Immature natural killer cell (primary cell): ENCODE data around the gene COG5. TPM values are rescaled to one million over a fixed set of nuclear protein-coding genes. Genes with fewer than 3 reads are reported as not detected.

ENCODE experiments used
- DNase-seq, 3 donors: peaks; one replicate each; pipeline ENCODE4 v3.0.0; 2022; ENCODE audit warnings: mixed read lengths in 1 of 3
- H3K27ac Mint-ChIP-seq, 6 donors: one replicate each; pipeline ENCODE4 v1.8.0; 2020; ENCODE audit warnings: mixed read lengths in 6 of 6, mild to moderate bottlenecking in 5 of 6, inconsistent platforms in 4 of 6, moderate library complexity in 3 of 6
- H3K27me3 Mint-ChIP-seq, 3 donors: one replicate each; pipeline ENCODE4 v1.8.0; 2020 to 2021; ENCODE audit warnings: low read depth in 3 of 3, mild to moderate bottlenecking in 3 of 3, mixed read lengths in 3 of 3, moderate library complexity in 3 of 3, inconsistent platforms in 1 of 3
- H3K36me3 Mint-ChIP-seq, 3 donors: one replicate each; pipeline ENCODE4 v1.8.0; 2020; ENCODE audit warnings: mixed read lengths in 3 of 3, inconsistent platforms in 2 of 3, mild to moderate bottlenecking in 2 of 3
- H3K4me1 Mint-ChIP-seq, 2 donors: one replicate each; pipeline ENCODE4 v1.8.0; 2020; ENCODE audit warnings: inconsistent platforms in 2 of 2, mild to moderate bottlenecking in 2 of 2, mixed read lengths in 2 of 2, moderate library complexity in 1 of 2
- H3K4me3 Mint-ChIP-seq, 5 donors: one replicate each; pipeline ENCODE4 v1.8.0; 2020; ENCODE audit warnings: mild to moderate bottlenecking in 5 of 5, mixed read lengths in 5 of 5, inconsistent platforms in 3 of 5, moderate library complexity in 3 of 5
- H3K9me3 Mint-ChIP-seq, 6 donors: one replicate each; pipeline ENCODE4 v1.8.0; 2020; ENCODE audit warnings: mild to moderate bottlenecking in 6 of 6, mixed read lengths in 6 of 6, inconsistent platforms in 4 of 6, moderate library complexity in 3 of 6
- polyA plus RNA-seq, 3 donors: library from polyadenylated mRNA; unstranded; fragments of 300-500 nt; fragmentation: Illumina TruSeq; gene quantifications; one replicate each; pipeline ENCODE4 v1.2.3, GENCODE V29; 2021

The COG5 gene
- polyA plus RNA-seq, 3 donors from 2014 or later = 16.8 to 30.5 (median 22.2) TPM

- Mint-ChIP-seq H3K27ac (peak overlapping the region in 1 of 6 donors; percentile 23), H3K9me3 (no peaks in the 10 kb centered on the region), H3K36me3 (peaks cover 14 to 34% (median 16%) of the 10 kb centered on the region in 3 donors), H3K4me1 (peaks cover 5 to 43% of the 10 kb centered on the region in 2 donors), H3K27me3 (no peaks in the 10 kb centered on the region), H3K4me3 (no peak overlapping the region)
- DNase-seq = no peak
These were observed 37.0 kb downstream of the COG5 start for GRCh38 chr7:107526672-107527071.

DNA sequence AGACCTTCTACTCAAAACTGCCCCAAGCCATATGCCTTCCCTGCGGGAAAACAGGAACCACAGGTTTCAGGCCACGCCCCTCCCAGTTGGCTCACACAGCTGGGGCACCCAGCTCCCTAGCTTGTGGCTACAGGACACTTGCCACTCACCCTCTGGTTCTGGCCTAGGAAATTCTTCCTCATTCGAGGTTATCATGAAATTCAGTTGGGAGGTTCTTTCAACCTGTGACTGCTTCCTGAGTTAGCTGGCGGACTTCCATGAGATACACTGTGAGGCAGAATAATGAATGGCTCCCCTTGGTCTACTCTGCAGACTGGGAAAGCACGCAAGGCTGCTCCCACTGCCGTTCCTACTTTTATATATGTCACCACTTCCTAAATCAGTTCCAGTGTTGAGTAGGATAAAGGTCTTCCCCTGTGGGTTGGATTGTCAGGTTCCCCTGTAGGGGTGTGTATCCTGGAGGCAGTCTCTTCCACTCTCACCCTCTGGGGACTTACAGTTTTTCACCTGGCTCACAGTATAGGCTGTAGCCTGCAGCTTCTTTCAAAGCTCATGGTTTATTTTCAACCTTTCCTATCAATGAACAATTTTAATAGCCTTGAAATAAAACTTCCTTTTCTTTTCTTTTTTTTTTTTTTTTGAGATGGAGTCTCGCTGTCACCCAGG, 56.9 kb downstream of the COG5 start:
- no peaks in the 10 kb centered on the region for H3K27me3 Mint-ChIP-seq
- DNase-seq = no peak
- peak overlapping the region in 1 of 6 donors; percentile 32 for H3K27ac Mint-ChIP-seq
- H3K4me3 Mint-ChIP-seq = no peak overlapping the region
- peaks cover 0 to 12% (median 9%) of the 10 kb centered on the region in 3 donors for H3K36me3 Mint-ChIP-seq
- peaks cover 0 to 3% (median 0%) of the 10 kb centered on the region in 6 donors for H3K9me3 Mint-ChIP-seq
- peaks cover 18 to 44% of the 10 kb centered on the region in 2 donors for H3K4me1 Mint-ChIP-seq

- Mint-ChIP-seq H3K4me1 (peaks cover 17 to 42% of the 10 kb centered on the region in 2 donors), H3K4me3 (no peak overlapping the region), H3K27ac (peak overlapping the region in 1 of 6 donors; percentile 32), H3K27me3 (no peaks in the 10 kb centered on the region), H3K9me3 (no peaks in the 10 kb centered on the region), H3K36me3 (peaks cover 0 to 11% (median 6%) of the 10 kb centered on the region in 3 donors)
- DNase-seq = no peak
These were observed 57.6 kb downstream of the COG5 start for GRCh38 chr7:107505997-107506673.

DNA sequence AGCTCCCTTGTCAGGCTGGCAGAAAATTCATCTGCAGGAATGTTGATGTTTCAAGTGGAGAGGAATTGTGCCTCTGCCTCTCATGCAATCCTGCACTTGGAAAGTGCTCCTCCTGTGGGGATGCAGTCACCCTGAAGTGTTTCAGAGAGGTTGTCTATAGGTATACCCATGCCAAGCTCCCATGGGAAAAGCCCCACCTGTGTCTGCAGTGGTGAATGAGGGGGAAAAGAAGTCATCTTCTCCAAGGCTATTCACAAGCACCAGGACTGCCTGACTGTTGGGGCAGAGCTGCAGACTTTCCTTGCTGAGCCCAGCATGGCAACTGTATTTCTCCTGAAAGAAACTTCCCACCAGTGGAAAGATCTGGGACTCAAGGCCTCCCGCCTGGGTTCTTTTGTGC, 58.4 kb downstream of the COG5 start:
- Mint-ChIP-seq H3K27ac (no peak overlapping the region), H3K4me3 (no peak overlapping the region), H3K4me1 (peaks cover 15 to 34% of the 10 kb centered on the region in 2 donors), H3K9me3 (no peaks in the 10 kb centered on the region), H3K27me3 (no peaks in the 10 kb centered on the region), H3K36me3 (peaks cover 0 to 9% (median 6%) of the 10 kb centered on the region in 3 donors)
- DNase-seq = no peak

GRCh38 chr7:107503687-107504086, 60.0 kb downstream of the COG5 start:
- Mint-ChIP-seq H3K27me3 (no peaks in the 10 kb centered on the region), H3K4me3 (no peak overlapping the region), H3K4me1 (peaks cover 13 to 31% of the 10 kb centered on the region in 2 donors), H3K36me3 (peaks cover 0 to 6% (median 6%) of the 10 kb centered on the region in 3 donors), H3K27ac (no peak overlapping the region), H3K9me3 (no peaks in the 10 kb centered on the region)
- no peak for DNase-seq

GRCh38 chr7:107502797-107503196, 60.9 kb downstream of the COG5 start:
- Mint-ChIP-seq H3K27me3 (no peaks in the 10 kb centered on the region), H3K36me3 (peaks cover 0 to 6% (median 4%) of the 10 kb centered on the region in 3 donors), H3K9me3 (no peaks in the 10 kb centered on the region), H3K4me1 (peaks cover 14 to 34% of the 10 kb centered on the region in 2 donors), H3K27ac (no peak overlapping the region), H3K4me3 (no peak overlapping the region)
- DNase-seq = no peak

- H3K36me3 Mint-ChIP-seq = peaks cover 0 to 6% (median 0%) of the 10 kb centered on the region in 3 donors
- no peak overlapping the region for H3K4me3 Mint-ChIP-seq
- H3K9me3 Mint-ChIP-seq = no peaks in the 10 kb centered on the region
- peaks cover 12 to 33% of the 10 kb centered on the region in 2 donors for H3K4me1 Mint-ChIP-seq
- H3K27me3 Mint-ChIP-seq = no peaks in the 10 kb centered on the region
- no peak for DNase-seq
- no peak overlapping the region for H3K27ac Mint-ChIP-seq
These were observed 61.6 kb downstream of the COG5 start for GRCh38 chr7:107502154-107502553.

DNA sequence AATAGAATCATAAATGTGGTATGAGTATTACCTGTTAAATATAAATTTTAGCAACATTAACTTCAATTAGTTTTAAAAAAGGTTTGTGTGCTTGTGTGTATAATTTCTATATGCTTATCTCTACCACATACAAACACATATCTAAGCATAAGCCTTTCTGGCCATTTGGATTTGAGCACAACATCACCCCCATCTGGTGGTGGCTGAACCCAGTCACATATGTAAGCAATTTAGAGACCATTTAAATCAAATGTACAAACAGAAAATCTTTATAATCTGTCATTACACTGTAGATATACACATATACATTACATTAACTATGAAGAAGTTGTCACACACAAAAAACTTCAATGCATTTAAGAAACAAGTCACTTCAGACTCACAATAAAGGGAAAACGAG, 62.1 kb downstream of the COG5 start:
- H3K27me3 Mint-ChIP-seq = peaks cover 0 to 2% (median 0%) of the 10 kb centered on the region in 3 donors
- peaks cover 9 to 35% of the 10 kb centered on the region in 2 donors for H3K4me1 Mint-ChIP-seq
- H3K36me3 Mint-ChIP-seq = peaks cover 0 to 6% (median 0%) of the 10 kb centered on the region in 3 donors
- no peaks in the 10 kb centered on the region for H3K9me3 Mint-ChIP-seq
- no peak overlapping the region for H3K4me3 Mint-ChIP-seq
- peak in 1 of 3 donors; percentile 4 for DNase-seq
- no peak overlapping the region for H3K27ac Mint-ChIP-seq

GRCh38 chr7:107499731-107500130, 64.0 kb downstream of the COG5 start:
- no peak overlapping the region for H3K4me3 Mint-ChIP-seq
- H3K27ac Mint-ChIP-seq = no peak overlapping the region
- peaks cover 9 to 38% of the 10 kb centered on the region in 2 donors for H3K4me1 Mint-ChIP-seq
- peaks cover 0 to 2% (median 0%) of the 10 kb centered on the region in 3 donors for H3K27me3 Mint-ChIP-seq
- no peaks in the 10 kb centered on the region for H3K9me3 Mint-ChIP-seq
- H3K36me3 Mint-ChIP-seq = peaks cover 0 to 1% (median 0%) of the 10 kb centered on the region in 3 donors
- no peak for DNase-seq

- no peak overlapping the region for H3K4me3 Mint-ChIP-seq
- peaks cover 0 to 2% (median 0%) of the 10 kb centered on the region in 3 donors for H3K27me3 Mint-ChIP-seq
- H3K4me1 Mint-ChIP-seq = peaks cover 10 to 52% of the 10 kb centered on the region in 2 donors
These were observed 68.2 kb downstream of the COG5 start for GRCh38 chr7:107495516-107495915.

DNA sequence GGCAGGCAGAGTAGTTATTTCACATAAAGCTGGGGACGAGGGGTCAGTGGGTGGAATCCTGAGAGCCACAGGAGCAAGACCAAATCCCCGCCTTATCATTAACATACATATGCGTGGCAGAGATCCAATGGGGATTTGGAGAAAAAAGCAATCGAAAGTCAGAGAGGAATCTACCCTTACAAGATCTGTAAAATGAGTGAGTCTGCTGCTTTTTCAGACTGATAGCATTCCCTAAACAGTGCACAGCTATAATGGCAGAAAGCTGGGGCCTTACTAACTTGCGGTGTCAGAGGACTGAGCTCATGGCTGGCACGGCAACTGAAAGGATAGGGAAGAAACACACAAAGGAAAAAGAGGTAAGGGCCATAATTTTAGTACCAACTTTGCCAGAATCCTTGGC, 68.8 kb downstream of the COG5 start:
- Mint-ChIP-seq H3K4me1 (peaks cover 12 to 58% of the 10 kb centered on the region in 2 donors), H3K27me3 (peaks cover 0 to 2% (median 0%) of the 10 kb centered on the region in 3 donors), H3K4me3 (no peak overlapping the region), H3K36me3 (peaks cover 0 to 3% (median 0%) of the 10 kb centered on the region in 3 donors), H3K9me3 (no peaks in the 10 kb centered on the region), H3K27ac (no peak overlapping the region)
- DNase-seq = no peak

More at GRCh38 chr7:107495516-107495915, 68.2 kb downstream of the COG5 start:
- Mint-ChIP-seq H3K27ac (no peak overlapping the region), H3K9me3 (no peaks in the 10 kb centered on the region), H3K36me3 (peaks cover 0 to 3% (median 0%) of the 10 kb centered on the region in 3 donors)
- DNase-seq = no peak

DNA sequence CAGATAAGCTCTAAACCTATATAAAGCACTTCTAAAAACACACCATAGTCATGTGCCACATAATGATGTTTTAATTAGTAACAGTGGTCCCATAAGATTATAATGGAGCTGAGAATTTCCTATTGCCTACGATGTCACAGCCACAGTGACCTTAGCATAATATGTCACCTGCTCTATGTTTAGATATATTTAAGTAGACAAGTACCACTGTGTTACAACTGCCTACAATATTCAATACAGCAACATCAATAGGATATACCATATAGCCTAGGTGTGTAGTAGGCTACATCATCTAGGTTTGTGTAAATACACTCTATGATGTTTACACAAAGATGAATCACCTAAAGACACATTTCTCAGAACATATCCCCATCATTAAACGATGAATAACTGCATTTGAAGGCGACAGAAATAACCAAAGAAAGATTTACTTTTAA, 69.4 kb downstream of the COG5 start:
- Mint-ChIP-seq H3K4me3 (no peak overlapping the region), H3K27ac (no peak overlapping the region), H3K9me3 (no peaks in the 10 kb centered on the region), H3K36me3 (peaks cover 0 to 3% (median 0%) of the 10 kb centered on the region in 3 donors), H3K4me1 (peaks cover 12 to 64% of the 10 kb centered on the region in 2 donors), H3K27me3 (peaks cover 0 to 2% (median 0%) of the 10 kb centered on the region in 3 donors)
- no peak for DNase-seq

DNA sequence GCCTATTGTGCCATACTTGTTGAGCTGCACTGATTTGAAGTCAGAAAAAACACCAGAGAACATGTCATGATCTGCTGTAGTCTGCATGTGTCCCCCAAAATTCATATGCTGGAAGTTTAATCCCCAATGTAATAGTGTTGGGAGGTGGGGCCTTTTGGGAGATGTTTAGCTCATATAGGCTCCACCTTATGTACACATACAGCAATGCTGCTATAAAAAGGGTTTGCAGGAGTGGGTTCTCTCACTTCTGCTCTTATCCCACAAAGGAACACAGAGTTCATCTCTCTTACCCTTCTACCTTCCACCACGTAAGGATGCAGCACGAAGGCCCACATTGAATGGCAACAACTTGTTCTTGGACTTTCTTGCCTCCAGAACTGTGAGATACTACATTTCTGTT, 70.8 kb downstream of the COG5 start:
- H3K4me1 Mint-ChIP-seq = peaks cover 10 to 59% of the 10 kb centered on the region in 2 donors
- H3K27me3 Mint-ChIP-seq = peaks cover 0 to 2% (median 0%) of the 10 kb centered on the region in 3 donors
- DNase-seq = no peak
- H3K27ac Mint-ChIP-seq = no peak overlapping the region
- peaks cover 0 to 3% (median 0%) of the 10 kb centered on the region in 3 donors for H3K36me3 Mint-ChIP-seq
- H3K9me3 Mint-ChIP-seq = no peaks in the 10 kb centered on the region
- H3K4me3 Mint-ChIP-seq = no peak overlapping the region

GRCh38 chr7:107486041-107486440, 77.7 kb downstream of the COG5 start:
- Mint-ChIP-seq H3K27me3 (no peaks in the 10 kb centered on the region), H3K9me3 (no peaks in the 10 kb centered on the region), H3K36me3 (no peaks in the 10 kb centered on the region), H3K27ac (peak overlapping the region; percentile 0 to 73 (median 58)), H3K4me1 (peaks cover 11 to 50% of the 10 kb centered on the region in 2 donors), H3K4me3 (peak overlapping the region; percentile 31 to 69 (median 63))
- peak in 1 of 3 donors; percentile 3 for DNase-seq
